GM23248 (cell line): ENCODE measurements around the gene MSH3. TPM values are rescaled to one million over a fixed set of nuclear protein-coding genes. Genes with fewer than 3 reads are reported as not detected.

Source experiments
- DNase-seq: peaks from one replicate; pipeline ENCODE4 v3.0.0-alpha.2; 2015
- H2AFZ ChIP-seq: fragments of 200-600 bp; sonication (generic); 2 replicates; pipeline ENCODE4 v1.6.1; 2016; ENCODE audit warnings: antibody characterized with exemption
- H3F3A ChIP-seq: fragments of 200-600 bp; sonication (generic); 2 replicates; pipeline ENCODE4 v1.6.1; 2016; ENCODE audit warnings: mild to moderate bottlenecking, antibody characterized with exemption, mixed run types; ENCODE audit not compliant: insufficient read depth
- H3K27ac ChIP-seq: fragments of 200-600 bp; sonication (generic); 2 replicates; pipeline ENCODE4 v1.5.1; 2016; ENCODE audit warnings: mild to moderate bottlenecking
- H3K27me3 ChIP-seq: fragments of 200-600 bp; sonication (generic); replicated peaks from 2 replicates; pipeline ENCODE4 v1.6.1; 2016; ENCODE audit warnings: mild to moderate bottlenecking; ENCODE audit not compliant: insufficient read depth
- H3K36me3 ChIP-seq: fragments of 200-600 bp; sonication (generic); 2 replicates; pipeline ENCODE4 v1.6.1; 2016; ENCODE audit warnings: low read depth, mild to moderate bottlenecking
- H3K4me1 ChIP-seq: fragments of 200-600 bp; sonication (generic); 2 replicates; pipeline ENCODE4 v1.6.1; 2016; ENCODE audit warnings: mild to moderate bottlenecking; ENCODE audit not compliant: insufficient read depth
- H3K4me2 ChIP-seq: fragments of 200-600 bp; sonication (generic); one replicate; pipeline ENCODE4 v1.6.1; 2016; ENCODE audit warnings: mild to moderate bottlenecking; ENCODE audit not compliant: unreplicated experiment
- H3K4me3 ChIP-seq: fragments of 200-600 bp; sonication (generic); 2 replicates; pipeline ENCODE4 v1.5.1; 2016; ENCODE audit warnings: mild to moderate bottlenecking
- H3K79me2 ChIP-seq: fragments of 200-600 bp; sonication (generic); 2 replicates; pipeline ENCODE4 v1.6.1; 2016; ENCODE audit warnings: mild to moderate bottlenecking; ENCODE audit not compliant: insufficient read depth
- H3K9ac ChIP-seq: fragments of 200-600 bp; sonication (generic); 2 replicates; pipeline ENCODE4 v1.6.1; 2016; ENCODE audit warnings: mild to moderate bottlenecking
- H3K9me2 ChIP-seq: fragments of 200-600 bp; sonication (generic); 2 replicates; pipeline ENCODE4 v1.6.1; 2016; ENCODE audit warnings: mixed run types, mild to moderate bottlenecking, moderate library complexity; ENCODE audit not compliant: insufficient read depth
- H3K9me3 ChIP-seq: fragments of 200-600 bp; sonication (generic); one replicate; pipeline ENCODE4 v1.6.1; 2017; ENCODE audit warnings: low read depth
- H4K20me1 ChIP-seq: fragments of 200-600 bp; sonication (generic); 2 replicates; pipeline ENCODE4 v1.6.0; 2016; ENCODE audit not compliant: insufficient read depth
- EZH2 ChIP-seq: fragments of 200-600 bp; sonication (generic); IDR thresholded peaks from 2 replicates; pipeline ENCODE4 v1.6.1; 2018; ENCODE audit warnings: antibody characterized with exemption, mild to moderate bottlenecking; ENCODE audit not compliant: insufficient read depth, poor library complexity, severe bottlenecking
- EZH2phosphoT487 ChIP-seq: fragments of 200-600 bp; sonication (generic); IDR thresholded peaks from 2 replicates; pipeline ENCODE4 v1.6.1; 2018; ENCODE audit warnings: antibody characterized with exemption, moderate library complexity, mild to moderate bottlenecking, low read depth; ENCODE audit not compliant: insufficient read depth
- WGBS, 2 experiments: methylation state at CpG; one replicate each; pipeline ENCODE4 v1.1.6; 2015 to 2017; ENCODE audit warnings: low lambda C conversion rate in 2 of 2, low coverage in 1 of 2; ENCODE audit errors: missing lambda C conversion rate in 2 of 2; 5-methylcytosine and 5-hydroxymethylcytosine counted together
- in situ Hi-C: fragments of 300-500 bp; cut with MboI; formaldehyde crosslinking; loops from 2 replicates; pipeline ENCODE4 v1.15.0; 2020
- polyA plus RNA-seq: library from polyadenylated mRNA; unstranded; fragments of >200 nt; fragmentation: Nextera tagmentation; extraction: Ambion mirVana; gene quantifications from 2 replicates; pipeline ENCODE4 v1.2.1, GENCODE V29; 2016
- total RNA-seq: library from RNA; depleted of rRNA; stranded (reverse); fragments of >200 nt; shearing (Covaris generic); gene quantifications from 2 replicates; pipeline ENCODE4 v1.2.3, GENCODE V29; 2014

The MSH3 gene
- total and polyA plus RNA-seq, 2 experiments from 2014 or later, result 11.7 to 14.0 TPM

- 95 to 100% methylated on average over 1 of the region's 1 CpG for WGBS, 2 experiments
- Histone ChIP-seq H3K27me3 (no peaks in the 10 kb centered on the region), H3K4me3 (no peak overlapping the region), H3K9me2 (no peaks in the 10 kb centered on the region), H3K9me3 (no peaks in the 10 kb centered on the region), H3K4me1 (peaks cover 5% of the 10 kb centered on the region; the same call in 1 of the 2 replicates), H3F3A (0 out of 2 replicates have a peak, but pooled peaks cover 3% of the 10 kb centered on the region), H4K20me1 (no peaks in the 10 kb centered on the region), H3K79me2 (no peaks in the 10 kb centered on the region), H3K27ac (no peak overlapping the region), H3K4me2 (no peak overlapping the region), H3K36me3 (no peaks in the 10 kb centered on the region; the same call in 1 of the 2 replicates), H3K9ac (no peak overlapping the region), H2AFZ (no peak overlapping the region)
- TF ChIP-seq EZH2 (no peak), EZH2phosphoT487 (no peak)
- in situ Hi-C loops, result no loop called here
- DNase-seq, result no peak
Observed at GRCh38 chr5:80756292-80756691, 101.8 kb downstream of the MSH3 start.

GRCh38 chr5:80757290-80757689 lies 102.8 kb downstream of the MSH3 start:
- no peak overlapping the region for H3K27ac ChIP-seq
- DNase-seq, result no peak
- 0 out of 2 replicates have a peak, but pooled peaks cover 3% of the 10 kb centered on the region for H3F3A ChIP-seq
- no peak overlapping the region for H3K4me2 ChIP-seq
- H3K9ac ChIP-seq, result no peak overlapping the region
- H3K4me1 ChIP-seq, result peaks cover 5% of the 10 kb centered on the region; the same call in 1 of the 2 replicates
- in situ Hi-C loops, result no loop called here
- no peaks in the 10 kb centered on the region; the same call in 1 of the 2 replicates for H3K36me3 ChIP-seq
- H4K20me1 ChIP-seq, result no peaks in the 10 kb centered on the region
- no peaks in the 10 kb centered on the region for H3K27me3 ChIP-seq
- 72 to 79% methylated on average over 1 of the region's 1 CpG for WGBS, 2 experiments
- H3K4me3 ChIP-seq, result no peak overlapping the region
- H3K9me3 ChIP-seq, result no peaks in the 10 kb centered on the region
- no peak overlapping the region for H2AFZ ChIP-seq
- TF ChIP-seq EZH2, result no peak
- no peak for TF ChIP-seq EZH2phosphoT487
- no peaks in the 10 kb centered on the region for H3K79me2 ChIP-seq
- no peaks in the 10 kb centered on the region for H3K9me2 ChIP-seq

- H3K4me3 ChIP-seq, result no peak overlapping the region
- H3K4me1 ChIP-seq, result no peaks in the 10 kb centered on the region
- no peak overlapping the region for H3K27ac ChIP-seq
- H3K79me2 ChIP-seq, result no peaks in the 10 kb centered on the region
- in situ Hi-C loops, result no loop called here
- H3K9ac ChIP-seq, result no peak overlapping the region
- no peak overlapping the region for H2AFZ ChIP-seq
- 97% methylated on average over 5 of the region's 5 CpGs for WGBS, 2 experiments
- H3K9me3 ChIP-seq, result no peaks in the 10 kb centered on the region
- no peaks in the 10 kb centered on the region for H4K20me1 ChIP-seq
- TF ChIP-seq EZH2phosphoT487 (no peak), EZH2 (no peak)
- no peak overlapping the region for H3K4me2 ChIP-seq
- H3F3A ChIP-seq, result no peaks in the 10 kb centered on the region
- H3K27me3 ChIP-seq, result no peaks in the 10 kb centered on the region
- DNase-seq, result no peak
- no peaks in the 10 kb centered on the region for H3K9me2 ChIP-seq
- no peaks in the 10 kb centered on the region for H3K36me3 ChIP-seq
Observed at GRCh38 chr5:80759866-80760577, 105.6 kb downstream of the MSH3 start.

GRCh38 chr5:80760680-80761079 lies 106.2 kb downstream of the MSH3 start:
- Histone ChIP-seq H3K9me2 (no peaks in the 10 kb centered on the region), H3K27ac (no peak overlapping the region), H3K4me3 (no peak overlapping the region), H2AFZ (no peak overlapping the region), H4K20me1 (no peaks in the 10 kb centered on the region), H3K4me2 (no peak overlapping the region), H3K27me3 (no peaks in the 10 kb centered on the region), H3K79me2 (no peaks in the 10 kb centered on the region), H3K36me3 (no peaks in the 10 kb centered on the region), H3K9me3 (no peaks in the 10 kb centered on the region), H3F3A (no peaks in the 10 kb centered on the region), H3K4me1 (no peaks in the 10 kb centered on the region), H3K9ac (no peak overlapping the region)
- DNase-seq, result no peak
- in situ Hi-C loops, result no loop called here
- WGBS, 2 experiments, result 95 to 97% methylated on average over 1 of the region's 1 CpG
- no peak for TF ChIP-seq EZH2
- no peak for TF ChIP-seq EZH2phosphoT487
